GM23338 (cell line): ENCODE measurements around the gene NCCRP1. TPM values are rescaled to one million over a fixed set of nuclear protein-coding genes. Genes with fewer than 3 reads are reported as not detected.

Experiments used
- ATAC-seq: fragments of 200-7000 bp; cut with Tn5 transposase; 3 replicates; pipeline ENCODE4 v1.9.1; 2020
- DNase-seq: peaks from one replicate; pipeline ENCODE4 v3.0.0-alpha.2; 2015; ENCODE audit warnings: low spot score
- H2AFZ ChIP-seq: fragments of 200-600 bp; sonication (generic); 2 replicates; pipeline ENCODE4 v1.8.0; 2016; ENCODE audit warnings: antibody characterized with exemption, mild to moderate bottlenecking, moderate library complexity
- H3F3A ChIP-seq: fragments of 200-600 bp; sonication (generic); replicated peaks from 2 replicates; pipeline ENCODE4 v1.8.0; 2017; ENCODE audit warnings: antibody characterized with exemption, mixed run types, low read depth
- H3K27ac ChIP-seq: fragments of 200-600 bp; sonication (generic); 2 replicates; pipeline ENCODE4 v1.6.1; 2016; ENCODE audit warnings: low read depth
- H3K27me3 ChIP-seq: fragments of 200-600 bp; sonication (generic); 2 replicates; pipeline ENCODE4 v1.8.0; 2016; ENCODE audit warnings: mild to moderate bottlenecking, mixed run types, moderate library complexity; ENCODE audit not compliant: insufficient read depth
- H3K36me3 ChIP-seq: fragments of 200-600 bp; sonication (generic); 2 replicates; pipeline ENCODE4 v1.8.0; 2016; ENCODE audit warnings: mild to moderate bottlenecking; ENCODE audit not compliant: insufficient read depth
- H3K4me1 ChIP-seq: fragments of 200-600 bp; sonication (generic); 2 replicates; pipeline ENCODE4 v1.8.0; 2016; ENCODE audit warnings: mild to moderate bottlenecking, moderate library complexity; ENCODE audit not compliant: insufficient read depth
- H3K4me2 ChIP-seq: fragments of 200-600 bp; sonication (generic); 2 replicates; pipeline ENCODE4 v1.7.1; 2017; ENCODE audit warnings: mixed run types
- H3K4me3 ChIP-seq: fragments of 200-600 bp; sonication (generic); 2 replicates; pipeline ENCODE4 v1.6.1; 2016; ENCODE audit warnings: mixed run types
- H3K79me2 ChIP-seq: fragments of 200-600 bp; sonication (generic); replicated peaks from 2 replicates; pipeline ENCODE4 v1.8.0; 2017; ENCODE audit warnings: mild to moderate bottlenecking; ENCODE audit not compliant: insufficient read depth
- H3K9me2 ChIP-seq: fragments of 200-600 bp; sonication (generic); 2 replicates; pipeline ENCODE4 v1.8.0; 2017; ENCODE audit not compliant: insufficient read depth
- H4K20me1 ChIP-seq: fragments of 200-600 bp; sonication (generic); replicated peaks from 2 replicates; pipeline ENCODE4 v1.8.0; 2017; ENCODE audit warnings: mild to moderate bottlenecking; ENCODE audit not compliant: insufficient read depth
- H3K27ac Mint-ChIP-seq: 2 replicates; pipeline ENCODE4 v1.8.0; 2020; ENCODE audit warnings: inconsistent platforms, mild to moderate bottlenecking, moderate library complexity, mixed read lengths
- H3K27me3 Mint-ChIP-seq: 3 replicates; pipeline ENCODE4 v1.8.0; 2022; ENCODE audit warnings: low read depth, mild to moderate bottlenecking, moderate library complexity, mixed read lengths, inconsistent platforms; ENCODE audit not compliant: insufficient read depth, poor library complexity
- H3K36me3 Mint-ChIP-seq: 3 replicates; pipeline ENCODE4 v1.8.0; 2021; ENCODE audit warnings: low read depth, mild to moderate bottlenecking, inconsistent platforms, moderate library complexity, mixed read lengths
- H3K4me1 Mint-ChIP-seq: 3 replicates; pipeline ENCODE4 v1.8.0; 2020; ENCODE audit warnings: mild to moderate bottlenecking, inconsistent platforms, mixed read lengths
- H3K4me3 Mint-ChIP-seq: 3 replicates; pipeline ENCODE4 v1.8.0; 2021; ENCODE audit warnings: moderate library complexity, mild to moderate bottlenecking, inconsistent platforms, mixed read lengths
- H3K9me3 Mint-ChIP-seq: 3 replicates; pipeline ENCODE4 v1.8.0; 2020; ENCODE audit warnings: moderate library complexity, mild to moderate bottlenecking, inconsistent platforms, mixed read lengths
- CREB1 ChIP-seq: fragments of 250-450 bp; sonication (Bioruptor Pico); IDR thresholded peaks from 2 replicates; pipeline ENCODE4 v1.5.0; 2020; ENCODE audit warnings: low read depth, mild to moderate bottlenecking, moderate library complexity
- ETS1 ChIP-seq: IDR thresholded peaks from 2 replicates; pipeline ENCODE4 v1.6.1; 2016; ENCODE audit warnings: antibody characterized with exemption
- EZH2 ChIP-seq: fragments of 200-600 bp; sonication (generic); IDR thresholded peaks from one replicate; pipeline ENCODE4 v1.8.0; 2017; ENCODE audit warnings: antibody characterized with exemption, mild to moderate bottlenecking, low read depth; ENCODE audit not compliant: unreplicated experiment
- EZH2phosphoT487 ChIP-seq: fragments of 200-600 bp; sonication (generic); IDR thresholded peaks from one replicate; pipeline ENCODE4 v1.8.1; 2018; ENCODE audit warnings: antibody characterized with exemption; ENCODE audit not compliant: unreplicated experiment
- JUNB ChIP-seq: IDR thresholded peaks from one replicate; pipeline ENCODE4 v1.6.1; 2016; ENCODE audit warnings: antibody characterized with exemption; ENCODE audit not compliant: unreplicated experiment
- POLR2AphosphoS5 ChIP-seq: IDR thresholded peaks from 2 replicates; pipeline ENCODE4 v1.6.1; 2016; ENCODE audit warnings: antibody characterized with exemption, low read depth
- ZNF114 ChIP-seq: fragments of 250-450 bp; sonication (Bioruptor Pico); IDR thresholded peaks from 2 replicates; pipeline ENCODE4 v1.5.0; 2020; ENCODE audit warnings: mild to moderate bottlenecking, moderate library complexity
- ZNF331 ChIP-seq: fragments of 250-450 bp; sonication (Bioruptor Pico); IDR thresholded peaks from 2 replicates; pipeline ENCODE4 v1.5.0; 2020; ENCODE audit warnings: low read depth, mild to moderate bottlenecking, moderate library complexity
- ZNF462 ChIP-seq: fragments of 250-450 bp; sonication (Bioruptor Pico); IDR thresholded peaks from 2 replicates; pipeline ENCODE4 v1.5.0; 2020; ENCODE audit warnings: mild to moderate bottlenecking, moderate library complexity
- polyA plus RNA-seq: library from polyadenylated mRNA; unstranded; fragments of >200 nt; fragmentation: Nextera tagmentation; extraction: Ambion mirVana; gene quantifications from 2 replicates; pipeline ENCODE4 v1.2.1, GENCODE V29; 2016
- total RNA-seq: library from RNA; depleted of rRNA; stranded (reverse); fragments of >200 nt; shearing (Covaris generic); gene quantifications from 2 replicates; pipeline ENCODE4 v1.2.3, GENCODE V29; 2014
- TF ChIP-seq, protein P1 (sequence below), 2 experiments: fragments of 200-600 bp in 1 of 2; sonication (generic) in 1 of 2; conservative IDR thresholded peaks; 2 replicates each; pipeline versions ENCODE4 v1.5.1 to v1.6.1; 2016 to 2017; ENCODE audit warnings: antibody characterized with exemption in 2 of 2, low read depth in 2 of 2, mild to moderate bottlenecking in 2 of 2, moderate library complexity in 1 of 2

NCCRP1 gene
- total and polyA plus RNA-seq, 2 experiments from 2014 or later = 3.6 to 6.2 TPM

GRCh38 chr19:39200066-39200802, 3.5 kb downstream of the NCCRP1 start (continued):
- TF ChIP-seq EZH2phosphoT487 = no peak
- no peak for TF ChIP-seq EZH2
- TF ChIP-seq, protein P1, sequence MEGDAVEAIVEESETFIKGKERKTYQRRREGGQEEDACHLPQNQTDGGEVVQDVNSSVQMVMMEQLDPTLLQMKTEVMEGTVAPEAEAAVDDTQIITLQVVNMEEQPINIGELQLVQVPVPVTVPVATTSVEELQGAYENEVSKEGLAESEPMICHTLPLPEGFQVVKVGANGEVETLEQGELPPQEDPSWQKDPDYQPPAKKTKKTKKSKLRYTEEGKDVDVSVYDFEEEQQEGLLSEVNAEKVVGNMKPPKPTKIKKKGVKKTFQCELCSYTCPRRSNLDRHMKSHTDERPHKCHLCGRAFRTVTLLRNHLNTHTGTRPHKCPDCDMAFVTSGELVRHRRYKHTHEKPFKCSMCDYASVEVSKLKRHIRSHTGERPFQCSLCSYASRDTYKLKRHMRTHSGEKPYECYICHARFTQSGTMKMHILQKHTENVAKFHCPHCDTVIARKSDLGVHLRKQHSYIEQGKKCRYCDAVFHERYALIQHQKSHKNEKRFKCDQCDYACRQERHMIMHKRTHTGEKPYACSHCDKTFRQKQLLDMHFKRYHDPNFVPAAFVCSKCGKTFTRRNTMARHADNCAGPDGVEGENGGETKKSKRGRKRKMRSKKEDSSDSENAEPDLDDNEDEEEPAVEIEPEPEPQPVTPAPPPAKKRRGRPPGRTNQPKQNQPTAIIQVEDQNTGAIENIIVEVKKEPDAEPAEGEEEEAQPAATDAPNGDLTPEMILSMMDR (conservative IDR thresholded peaks at IDR 0.05; ENCODE audit: low read depth in 2 of 2) = no peak
- no peak for TF ChIP-seq ZNF331

- H3K36me3 ChIP-seq = no peaks in the 10 kb centered on the region
- Mint-ChIP-seq H3K27ac (no peak overlapping the region), H3K9me3 (peaks cover 3% of the 10 kb centered on the region; the same call in 2 of the 3 replicates), H3K36me3 (no peaks in the 10 kb centered on the region; the same call in 2 of the 3 replicates), H3K27me3 (peaks cover 44% of the 10 kb centered on the region), H3K4me1 (peaks cover 11% of the 10 kb centered on the region), H3K4me3 (no peak overlapping the region; the same call in 2 of the 3 replicates)
- no peak for DNase-seq
- H3K4me1 ChIP-seq = peaks cover 6% of the 10 kb centered on the region
- H3K4me2 ChIP-seq = no peak overlapping the region
- no peak overlapping the region for H2AFZ ChIP-seq
- no peak overlapping the region for H3K27ac ChIP-seq
- no peaks in the 10 kb centered on the region for H3F3A ChIP-seq
- no peak for ATAC-seq
- TF ChIP-seq ZNF114 (CRISPR knock-in tag) = no peak
- TF ChIP-seq EZH2 = no peak
- no peaks in the 10 kb centered on the region for H4K20me1 ChIP-seq
- no peaks in the 10 kb centered on the region for H3K79me2 ChIP-seq
- no peaks in the 10 kb centered on the region for H3K9me2 ChIP-seq
- no peak overlapping the region for H3K4me3 ChIP-seq
- peaks cover 60% of the 10 kb centered on the region for H3K27me3 ChIP-seq
These were observed 4.0 kb downstream of the NCCRP1 start for GRCh38 chr19:39200803-39201115.

- DNase-seq (no peak), ATAC-seq (no peak)
- no peaks in the 10 kb centered on the region for H4K20me1 ChIP-seq
- H3F3A ChIP-seq = no peaks in the 10 kb centered on the region
- no peak overlapping the region for H2AFZ ChIP-seq
- no peaks in the 10 kb centered on the region for H3K9me3 Mint-ChIP-seq
- no peaks in the 10 kb centered on the region; the same call in 1 of the 2 replicates for H3K4me1 ChIP-seq
- H3K9me2 ChIP-seq = no peaks in the 10 kb centered on the region
- H3K36me3 Mint-ChIP-seq = no peaks in the 10 kb centered on the region
- no peaks in the 10 kb centered on the region for H3K79me2 ChIP-seq
- H3K27me3 ChIP-seq = peaks cover 39% of the 10 kb centered on the region
- H3K4me1 Mint-ChIP-seq = no peaks in the 10 kb centered on the region; the same call in 2 of the 3 replicates
- H3K27ac ChIP-seq = no peak overlapping the region
- no peaks in the 10 kb centered on the region for H3K36me3 ChIP-seq
- H3K4me2 ChIP-seq = no peak overlapping the region
- no peak overlapping the region for H3K27ac Mint-ChIP-seq
- peaks cover 31% of the 10 kb centered on the region for H3K27me3 Mint-ChIP-seq
- no peak overlapping the region for H3K4me3 ChIP-seq
- H3K4me3 Mint-ChIP-seq = no peak overlapping the region
- no peak for TF ChIP-seq POLR2AphosphoS5
- no peak for TF ChIP-seq ETS1
- TF ChIP-seq ZNF331 = no peak
- no peak for TF ChIP-seq ZNF114 (CRISPR knock-in tag)
- TF ChIP-seq ZNF462 (CRISPR knock-in tag) = no peak
- TF ChIP-seq CREB1 (CRISPR knock-in tag) = no peak
- no peak for TF ChIP-seq JUNB
These were observed 6.2 kb downstream of the NCCRP1 start for GRCh38 chr19:39202998-39203355.
